SK-N-SH treated with all-trans-retinoic acid at 6 μM for 48 hours (cell line): ENCODE measurements around the gene PPARA.

Source experiments
- CREB5 ChIP-seq: fragments of 250-450 bp; sonication (Bioruptor Pico); IDR thresholded peaks from 2 replicates; pipeline ENCODE4 v1.5.1; 2020; ENCODE audit warnings: low read depth, mild to moderate bottlenecking, moderate library complexity
- CSDC2 ChIP-seq: fragments of 250-450 bp; sonication (Bioruptor Pico); IDR thresholded peaks from 2 replicates; pipeline ENCODE4 v1.5.0; 2020; ENCODE audit warnings: mild to moderate bottlenecking, moderate library complexity
- ISL1 ChIP-seq: fragments of 250-450 bp; sonication (Bioruptor Pico); IDR thresholded peaks from 2 replicates; pipeline ENCODE4 v2.1.2; 2022; ENCODE audit warnings: mild to moderate bottlenecking, moderate library complexity
- PPARA ChIP-seq: fragments of 250-450 bp; sonication (Bioruptor Pico); IDR thresholded peaks from 2 replicates; pipeline ENCODE4 v1.5.0; 2020; ENCODE audit warnings: mild to moderate bottlenecking, borderline replicate concordance
- SNAI2 ChIP-seq: fragments of 250-450 bp; sonication (Bioruptor Pico); IDR thresholded peaks from 2 replicates; pipeline ENCODE4 v1.5.0; 2020; ENCODE audit warnings: mild to moderate bottlenecking, moderate library complexity
- ZNF565 ChIP-seq: fragments of 450-650 bp; formaldehyde crosslinking; conservative IDR thresholded peaks from 2 replicates; pipeline ENCODE4 v1.5.0; 2020; ENCODE audit warnings: low read depth, mild to moderate bottlenecking, moderate library complexity
- TF ChIP-seq, protein P1 (sequence below): fragments of 250-450 bp; sonication (Bioruptor Pico); IDR thresholded peaks from 2 replicates; pipeline ENCODE4 v1.5.0; 2020; ENCODE audit warnings: mild to moderate bottlenecking, moderate library complexity

GRCh38 chr22:46115388-46115678 is 35.0 kb upstream of the PPARA start:
- TF ChIP-seq ISL1 (CRISPR knock-in tag) = no peak
- TF ChIP-seq CSDC2 (CRISPR knock-in tag) = no peak
- TF ChIP-seq PPARA = no peak
- TF ChIP-seq, protein P1, sequence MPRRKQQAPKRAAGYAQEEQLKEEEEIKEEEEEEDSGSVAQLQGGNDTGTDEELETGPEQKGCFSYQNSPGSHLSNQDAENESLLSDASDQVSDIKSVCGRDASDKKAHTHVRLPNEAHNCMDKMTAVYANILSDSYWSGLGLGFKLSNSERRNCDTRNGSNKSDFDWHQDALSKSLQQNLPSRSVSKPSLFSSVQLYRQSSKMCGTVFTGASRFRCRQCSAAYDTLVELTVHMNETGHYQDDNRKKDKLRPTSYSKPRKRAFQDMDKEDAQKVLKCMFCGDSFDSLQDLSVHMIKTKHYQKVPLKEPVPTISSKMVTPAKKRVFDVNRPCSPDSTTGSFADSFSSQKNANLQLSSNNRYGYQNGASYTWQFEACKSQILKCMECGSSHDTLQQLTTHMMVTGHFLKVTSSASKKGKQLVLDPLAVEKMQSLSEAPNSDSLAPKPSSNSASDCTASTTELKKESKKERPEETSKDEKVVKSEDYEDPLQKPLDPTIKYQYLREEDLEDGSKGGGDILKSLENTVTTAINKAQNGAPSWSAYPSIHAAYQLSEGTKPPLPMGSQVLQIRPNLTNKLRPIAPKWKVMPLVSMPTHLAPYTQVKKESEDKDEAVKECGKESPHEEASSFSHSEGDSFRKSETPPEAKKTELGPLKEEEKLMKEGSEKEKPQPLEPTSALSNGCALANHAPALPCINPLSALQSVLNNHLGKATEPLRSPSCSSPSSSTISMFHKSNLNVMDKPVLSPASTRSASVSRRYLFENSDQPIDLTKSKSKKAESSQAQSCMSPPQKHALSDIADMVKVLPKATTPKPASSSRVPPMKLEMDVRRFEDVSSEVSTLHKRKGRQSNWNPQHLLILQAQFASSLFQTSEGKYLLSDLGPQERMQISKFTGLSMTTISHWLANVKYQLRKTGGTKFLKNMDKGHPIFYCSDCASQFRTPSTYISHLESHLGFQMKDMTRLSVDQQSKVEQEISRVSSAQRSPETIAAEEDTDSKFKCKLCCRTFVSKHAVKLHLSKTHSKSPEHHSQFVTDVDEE (CRISPR knock-in tag) = no peak
- TF ChIP-seq CREB5 = no peak
- no peak for TF ChIP-seq SNAI2
- TF ChIP-seq ZNF565 (CRISPR knock-in tag) = no peak
